GM21447 (cell line): ENCODE measurements around the gene CACNG8.

Experiments used
- ATAC-seq: cut with Tn5 transposase; IDR thresholded peaks from one replicate; pipeline ENCODE4 v1.9.1; 2021; ENCODE audit not compliant: unreplicated experiment

Gene CACNG8

DNA sequence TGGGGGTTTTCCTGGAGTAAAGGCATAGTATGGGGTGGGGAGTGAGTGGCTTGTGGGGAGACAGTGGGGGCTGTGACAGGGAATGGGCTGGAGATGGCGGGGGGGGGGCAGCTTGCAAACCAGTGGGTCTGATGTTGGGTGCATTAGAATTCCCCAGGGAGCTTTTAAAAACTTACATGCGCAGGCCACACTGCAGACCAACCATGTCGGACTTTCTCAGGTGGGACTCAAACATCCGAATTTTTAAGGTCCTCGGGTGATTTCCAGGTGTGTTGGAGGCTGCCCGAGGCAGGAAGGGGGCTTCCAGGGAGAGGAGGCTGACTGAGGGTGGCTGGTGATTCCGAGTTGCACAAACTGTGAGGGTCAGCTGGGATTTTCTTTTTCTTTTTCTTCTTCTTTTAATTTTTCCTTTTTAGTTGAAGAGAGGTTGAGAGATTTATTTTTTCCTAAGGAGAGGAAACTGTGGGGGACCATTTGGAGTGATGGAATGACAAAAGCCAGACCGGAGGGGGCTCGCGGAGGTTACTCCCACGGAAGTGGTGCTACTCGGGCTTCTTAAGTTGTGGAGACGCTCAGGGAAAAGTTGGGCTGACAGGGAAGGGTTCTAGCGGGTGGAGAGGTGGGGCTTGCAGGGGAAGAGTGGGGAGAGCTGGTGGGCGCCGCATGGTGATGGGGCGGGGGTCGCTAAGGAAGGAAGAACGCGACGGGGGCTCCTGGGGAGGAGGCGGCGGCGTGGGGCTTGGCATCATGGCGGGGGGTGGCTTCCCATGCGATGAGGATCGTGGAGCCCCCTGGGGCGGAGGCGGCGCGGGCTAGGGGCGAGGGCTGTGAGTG, 997 bp upstream of the CACNG8 start:
- ATAC-seq, result no peak

- no peak for ATAC-seq
These were observed 2.4 kb downstream of the CACNG8 start for GRCh38 chr19:53965091-53965490.

- ATAC-seq, result no peak
These were observed 4.2 kb downstream of the CACNG8 start for GRCh38 chr19:53966931-53967330.

GRCh38 chr19:53969366-53969765, 6.6 kb downstream of the CACNG8 start:
- ATAC-seq, result no peak

DNA sequence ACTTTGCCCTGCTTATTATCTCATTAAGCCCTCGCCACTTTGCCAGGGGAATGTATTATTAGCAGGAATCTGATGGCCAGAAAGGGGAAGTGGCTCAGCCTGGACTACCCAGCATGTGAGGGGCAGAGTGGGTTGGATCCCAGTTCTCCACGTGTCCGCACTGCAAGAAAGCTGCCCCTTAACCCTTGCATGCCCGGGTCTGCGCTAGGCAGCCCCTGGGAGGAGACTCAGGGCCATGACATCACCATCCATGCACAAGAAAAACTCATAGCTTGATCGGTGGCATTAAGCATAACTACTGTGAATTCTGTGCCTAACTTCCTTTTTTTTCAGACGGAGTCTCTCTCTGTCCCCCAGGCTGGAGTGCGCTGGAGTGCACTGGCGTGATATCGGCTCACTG, 8.9 kb downstream of the CACNG8 start:
- no peak for ATAC-seq

DNA sequence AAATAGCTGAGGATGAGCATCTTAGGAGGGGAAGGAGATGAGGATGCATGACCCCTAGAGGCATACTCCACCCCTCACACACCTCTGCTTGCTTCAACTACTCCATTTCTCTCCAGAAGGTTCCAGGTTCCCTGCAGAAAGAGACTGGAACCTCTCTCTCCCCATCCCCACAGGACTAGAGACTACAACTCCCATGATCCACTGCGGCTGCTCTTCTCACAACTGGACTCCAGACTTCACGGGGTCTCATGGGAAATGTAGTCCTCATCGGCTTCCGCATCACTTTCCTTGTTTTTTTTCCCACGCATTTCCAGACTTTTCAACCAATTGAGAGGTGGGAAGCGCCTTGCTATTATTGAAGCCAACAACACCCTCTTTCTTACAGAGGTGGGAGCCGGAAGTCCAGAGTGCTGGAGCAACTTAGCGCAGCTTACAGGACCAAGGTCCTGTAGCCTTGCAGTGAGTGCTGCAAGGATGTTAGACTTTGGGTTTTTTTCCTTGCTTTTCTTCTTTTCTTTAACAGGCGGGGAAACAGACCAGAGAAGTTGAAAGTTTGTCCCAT, 14.8 kb downstream of the CACNG8 start:
- peak; percentile 61 for ATAC-seq

GRCh38 chr19:53977991-53978731, 15.4 kb downstream of the CACNG8 start:
- no peak for ATAC-seq

DNA sequence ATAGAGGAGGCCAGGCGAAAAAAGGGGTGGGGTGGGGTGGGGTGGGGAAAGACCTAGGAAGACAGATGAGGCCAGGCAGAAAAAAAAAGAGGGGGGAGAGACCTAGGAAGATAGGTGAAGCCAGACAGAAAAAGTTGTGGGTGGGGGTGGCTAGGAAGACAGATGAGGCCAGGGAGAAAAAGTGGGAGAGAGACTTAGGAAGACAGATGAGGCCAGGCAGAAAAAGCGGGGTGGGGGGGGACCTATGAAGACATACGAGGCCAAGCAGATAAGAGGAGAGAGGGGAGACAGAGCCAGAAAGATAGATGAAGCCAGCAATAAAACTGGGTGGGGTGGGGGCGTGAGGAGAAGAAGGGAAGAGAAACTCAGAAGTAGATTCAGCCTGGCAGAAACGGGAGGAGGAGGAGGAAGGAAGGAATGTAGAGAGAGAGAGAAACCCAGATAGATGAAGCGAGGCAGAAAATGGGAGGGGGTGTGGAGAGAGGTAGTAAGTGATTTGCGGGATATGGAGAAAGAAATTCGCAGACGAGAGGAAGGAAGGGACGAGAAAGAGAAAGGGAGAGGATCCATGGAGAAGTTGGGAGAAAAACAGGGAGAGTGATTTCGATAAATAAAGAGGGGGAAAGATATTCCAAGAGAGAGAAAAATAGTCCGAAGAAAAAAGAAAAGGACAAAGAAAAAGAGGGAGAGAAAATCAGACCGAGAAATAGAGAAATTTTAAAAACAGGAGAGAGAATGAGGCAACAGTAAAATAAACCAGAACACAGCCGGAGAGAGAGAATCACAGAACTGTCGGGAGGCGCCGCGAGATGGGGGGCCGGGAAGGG, 16.5 kb downstream of the CACNG8 start:
- no peak for ATAC-seq

GRCh38 chr19:53980539-53981375, 18.0 kb downstream of the CACNG8 start:
- no peak for ATAC-seq

DNA sequence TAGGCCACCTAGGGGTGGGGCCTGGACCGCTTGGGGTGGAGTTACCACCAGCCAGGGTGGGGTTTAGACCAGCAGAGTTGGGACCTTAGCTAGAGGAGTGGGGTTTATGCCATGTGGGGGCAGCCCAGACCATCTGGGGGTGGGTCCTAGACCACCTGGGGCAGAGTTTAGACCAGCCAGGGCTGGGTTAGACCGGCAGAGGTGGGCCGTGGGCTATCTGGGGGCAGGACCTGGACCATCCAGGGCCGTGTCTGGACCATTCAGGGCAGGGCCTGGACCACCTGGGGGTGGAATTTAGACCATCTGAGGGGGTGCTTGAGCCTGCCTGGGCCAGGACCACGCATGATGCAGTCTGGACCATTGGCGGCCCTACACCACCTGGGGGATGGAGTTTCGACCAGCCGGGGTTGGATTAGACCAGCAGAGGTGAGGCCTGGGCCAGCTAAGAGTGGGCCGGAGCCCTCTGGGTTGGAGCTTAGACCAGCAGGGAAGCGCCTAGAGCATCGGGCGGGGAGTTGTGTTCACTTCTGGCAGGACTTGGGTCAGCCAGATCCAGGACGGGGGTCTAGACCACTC, 18.7 kb downstream of the CACNG8 start:
- no peak for ATAC-seq

- no peak for ATAC-seq
These were observed 19.3 kb downstream of the CACNG8 start for GRCh38 chr19:53982001-53982451.

GRCh38 chr19:53982611-53983010, 19.9 kb downstream of the CACNG8 start:
- no peak for ATAC-seq

GRCh38 chr19:53983457-53984289, 20.9 kb downstream of the CACNG8 start:
- no peak for ATAC-seq

- no peak for ATAC-seq
These were observed 23.1 kb downstream of the CACNG8 start for GRCh38 chr19:53985863-53986262.

DNA sequence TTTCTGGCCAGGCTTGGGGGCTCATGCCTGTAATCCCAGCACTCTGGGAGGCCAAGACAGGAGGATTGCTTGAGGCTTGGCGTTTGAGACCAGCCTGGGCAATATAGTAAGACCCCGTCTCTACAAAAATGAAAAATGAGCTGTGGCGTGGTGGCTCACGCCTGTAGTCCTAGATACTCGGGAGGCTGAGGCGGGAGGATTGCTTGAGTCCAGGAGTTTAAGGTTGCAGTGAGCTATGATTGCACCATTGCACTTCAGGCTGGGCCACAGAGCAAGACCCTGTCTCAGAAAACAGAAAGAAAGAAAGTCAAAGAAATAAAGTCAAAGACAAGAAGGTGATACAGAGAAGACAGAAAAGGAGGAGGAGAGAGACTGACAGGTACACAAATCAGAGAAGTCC, 26.2 kb downstream of the CACNG8 start:
- no peak for ATAC-seq

DNA sequence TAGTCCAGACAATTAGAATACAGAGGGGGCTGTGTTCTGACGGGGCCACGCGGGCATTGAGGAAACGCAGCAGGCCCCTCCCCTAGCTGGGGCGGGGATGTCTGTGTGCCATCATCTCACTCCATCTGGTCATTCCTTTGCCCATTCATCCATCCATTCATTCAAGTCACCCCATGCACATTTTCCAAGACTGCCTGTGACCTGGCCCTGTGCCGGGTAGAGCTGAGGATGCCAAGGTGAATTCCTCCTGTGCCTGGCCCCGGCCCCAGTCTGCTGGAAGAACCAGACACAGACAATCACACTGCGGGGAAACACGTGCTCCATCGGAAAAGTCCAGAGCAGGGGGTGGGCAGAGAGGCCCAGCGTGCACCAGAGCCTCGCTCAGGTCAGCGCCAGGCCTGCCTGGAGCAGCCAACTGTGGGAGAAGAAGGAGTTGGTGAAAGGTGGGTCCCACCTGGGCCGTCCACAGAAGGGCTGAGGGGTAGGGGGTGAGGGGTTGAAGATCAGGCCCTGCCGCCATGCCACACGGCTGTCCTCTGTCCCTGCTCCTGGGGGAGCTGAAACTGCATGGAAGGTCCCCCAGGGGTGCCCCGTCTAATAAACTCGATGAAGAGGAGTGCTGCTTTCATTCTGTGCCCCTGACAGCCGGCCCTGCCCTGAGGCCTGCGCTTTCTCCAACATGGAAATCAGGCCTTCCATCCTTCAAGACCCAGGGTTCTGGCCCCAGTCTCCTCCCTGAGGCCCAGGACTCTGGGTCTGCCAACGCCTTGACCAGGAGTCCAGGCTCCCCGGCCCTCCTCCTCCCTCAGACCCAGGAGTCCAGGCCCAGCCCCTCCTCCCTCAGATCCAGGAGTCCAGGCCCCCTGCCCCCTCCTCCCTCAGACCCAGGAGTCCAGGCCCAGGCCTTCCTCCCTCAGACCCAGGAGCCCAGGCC, 27.1 kb downstream of the CACNG8 start:
- ATAC-seq, result no peak

DNA sequence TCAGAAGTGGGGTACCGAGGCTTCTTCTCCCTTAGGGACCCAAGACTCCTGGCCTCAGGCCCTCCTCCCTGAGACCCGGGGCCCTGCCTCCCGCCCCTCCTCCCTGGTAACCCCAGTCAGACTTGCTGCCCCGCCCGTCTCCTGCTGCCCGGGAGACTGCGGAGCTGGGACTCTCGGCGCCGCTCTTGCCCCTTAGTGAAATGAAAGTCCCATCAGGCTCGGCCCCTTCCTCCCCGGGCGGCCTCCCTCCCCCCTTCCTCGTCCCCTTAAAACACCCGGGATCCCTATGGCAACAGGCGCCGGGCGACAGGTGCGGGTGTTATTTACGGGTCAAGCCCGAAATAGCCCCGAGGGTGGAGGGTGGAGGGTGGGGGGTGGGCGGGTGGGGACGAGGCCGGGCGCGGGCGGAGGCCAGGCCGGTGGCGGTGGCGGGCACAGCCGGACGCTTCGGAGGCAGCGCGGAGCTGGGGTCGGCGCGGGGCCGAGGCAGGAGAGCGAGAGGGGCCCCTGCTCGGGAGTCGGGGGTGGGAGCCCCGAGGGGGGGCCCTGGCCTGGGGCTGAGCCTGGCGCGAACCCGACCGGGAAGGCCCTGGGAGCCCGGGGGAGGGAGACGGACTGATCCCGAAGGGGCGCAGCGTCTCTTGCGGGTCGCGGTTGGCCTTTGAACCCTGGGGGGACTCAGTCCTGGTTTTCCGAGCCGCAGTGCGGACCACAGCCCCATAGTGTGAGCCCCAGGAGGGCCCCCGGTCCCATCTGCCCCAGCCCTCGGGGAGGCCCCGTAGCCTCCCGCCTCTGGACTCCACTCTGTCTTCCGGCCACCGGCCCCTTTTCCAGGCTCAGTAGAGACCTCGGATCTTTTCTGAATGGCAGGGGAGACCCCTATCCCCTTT, 28.7 kb downstream of the CACNG8 start, which contains the start of gene CACNG6:
Gene CACNG6 (plus strand): TSS at position 414 of the 890 bp plus-strand sequence. CDS start 1,241 bp downstream, outside the sequence.
- no peak for ATAC-seq
